Lower leg skin (tissue), 3 donors: ENCODE measurements around the gene SF3A1.

Source experiments
- POLR2A ChIP-seq, 2 donors: fragments of 450-650 bp; IDR thresholded peaks; one replicate each; pipeline ENCODE4 v1.6.1; 2016 to 2017; ENCODE audit warnings: antibody characterized with exemption in 2 of 2, mild to moderate bottlenecking in 1 of 2, moderate library complexity in 1 of 2
- TF ChIP-seq, protein P1 (sequence below), 3 donors: fragments of 450-650 bp; IDR thresholded peaks; one replicate each; pipeline ENCODE4 v1.5.1; 2016; ENCODE audit warnings: antibody characterized with exemption in 3 of 3, mild to moderate bottlenecking in 3 of 3, moderate library complexity in 2 of 3

DNA sequence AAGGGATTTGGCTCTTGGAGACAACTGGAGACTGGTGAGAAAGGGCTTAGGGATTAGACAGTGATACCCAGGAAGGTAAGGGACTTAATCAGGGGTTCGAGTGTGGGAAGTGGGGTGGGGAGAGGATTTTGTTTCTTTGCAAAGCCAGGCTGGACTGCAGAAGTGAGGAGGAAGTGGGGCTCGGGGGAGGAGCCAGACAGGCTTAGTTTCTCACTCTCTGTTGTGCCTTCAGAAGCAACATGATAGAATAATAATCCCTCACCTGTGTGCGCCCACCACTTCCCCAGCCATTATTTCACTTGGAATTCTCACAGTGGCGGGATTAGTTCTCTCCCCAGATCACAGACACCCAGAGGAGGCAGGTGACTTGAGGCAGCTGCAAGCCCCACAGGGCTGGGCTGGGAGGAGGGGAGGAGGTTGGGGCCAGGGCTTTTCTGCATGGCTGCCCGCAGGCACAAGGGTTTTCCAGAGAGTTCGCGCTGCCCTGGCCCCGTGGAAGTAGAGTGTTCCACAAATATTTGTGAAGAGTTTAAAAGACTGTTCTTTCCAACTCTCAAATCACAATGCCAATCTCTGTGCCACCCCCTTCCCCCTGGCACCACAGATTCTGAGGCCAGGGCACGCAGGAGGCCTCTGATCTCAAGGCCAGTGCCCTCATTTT, 36.1 kb upstream of the SF3A1 start:
- TF ChIP-seq POLR2A (IDR thresholded peaks at IDR 0.05) = no peak
- TF ChIP-seq, protein P1, sequence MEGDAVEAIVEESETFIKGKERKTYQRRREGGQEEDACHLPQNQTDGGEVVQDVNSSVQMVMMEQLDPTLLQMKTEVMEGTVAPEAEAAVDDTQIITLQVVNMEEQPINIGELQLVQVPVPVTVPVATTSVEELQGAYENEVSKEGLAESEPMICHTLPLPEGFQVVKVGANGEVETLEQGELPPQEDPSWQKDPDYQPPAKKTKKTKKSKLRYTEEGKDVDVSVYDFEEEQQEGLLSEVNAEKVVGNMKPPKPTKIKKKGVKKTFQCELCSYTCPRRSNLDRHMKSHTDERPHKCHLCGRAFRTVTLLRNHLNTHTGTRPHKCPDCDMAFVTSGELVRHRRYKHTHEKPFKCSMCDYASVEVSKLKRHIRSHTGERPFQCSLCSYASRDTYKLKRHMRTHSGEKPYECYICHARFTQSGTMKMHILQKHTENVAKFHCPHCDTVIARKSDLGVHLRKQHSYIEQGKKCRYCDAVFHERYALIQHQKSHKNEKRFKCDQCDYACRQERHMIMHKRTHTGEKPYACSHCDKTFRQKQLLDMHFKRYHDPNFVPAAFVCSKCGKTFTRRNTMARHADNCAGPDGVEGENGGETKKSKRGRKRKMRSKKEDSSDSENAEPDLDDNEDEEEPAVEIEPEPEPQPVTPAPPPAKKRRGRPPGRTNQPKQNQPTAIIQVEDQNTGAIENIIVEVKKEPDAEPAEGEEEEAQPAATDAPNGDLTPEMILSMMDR (IDR thresholded peaks at IDR 0.05) = no peak
